H9 (cell line): ENCODE results near the gene PHACTR1. TPM values are rescaled to one million over a fixed set of nuclear protein-coding genes. Genes with fewer than 3 reads are reported as not detected.
A peak's percentile ranks its signal among the peaks of the same experiment; 100 is the strongest.

Experiments
- DNase-seq: peaks from one replicate; pipeline ENCODE4 v3.0.0-alpha.2; 2017
- H2AFZ ChIP-seq: one replicate; pipeline ENCODE4 v1.6.1; 2013; ENCODE audit warnings: mild to moderate bottlenecking, low read length, control low read depth, moderate library complexity
- H2AK5ac ChIP-seq: 2 replicates; pipeline ENCODE4 v1.6.1; 2013; ENCODE audit warnings: low read length, control low read depth, mixed read lengths; ENCODE audit not compliant: insufficient read length
- H2BK120ac ChIP-seq: one replicate; pipeline ENCODE4 v1.6.1; 2013; ENCODE audit warnings: low read depth, mild to moderate bottlenecking, low read length, control low read depth, inconsistent platforms; ENCODE audit not compliant: poor library complexity, severe bottlenecking
- H2BK12ac ChIP-seq: 2 replicates; pipeline ENCODE4 v1.6.1; 2013; ENCODE audit warnings: low read length, control low read depth, mixed read lengths, low read depth; ENCODE audit not compliant: insufficient read length
- H2BK15ac ChIP-seq: 2 replicates; pipeline ENCODE4 v1.6.1; 2013; ENCODE audit warnings: low read depth, low read length, control low read depth
- H2BK20ac ChIP-seq: one replicate; pipeline ENCODE4 v1.6.1; 2013; ENCODE audit warnings: low read depth, mild to moderate bottlenecking, low read length, control low read depth, inconsistent platforms; ENCODE audit not compliant: poor library complexity, severe bottlenecking
- H2BK5ac ChIP-seq: 2 replicates; pipeline ENCODE4 v1.6.1; 2013; ENCODE audit warnings: low read length, control low read depth, mixed read lengths; ENCODE audit not compliant: insufficient read length
- H3K14ac ChIP-seq: 2 replicates; pipeline ENCODE4 v1.6.1; 2013; ENCODE audit warnings: low read length, control low read depth; ENCODE audit not compliant: insufficient read depth
- H3K18ac ChIP-seq: 2 replicates; pipeline ENCODE4 v1.6.1; 2013; ENCODE audit warnings: low read depth, mild to moderate bottlenecking, mixed read lengths, low read length, control low read depth; ENCODE audit not compliant: insufficient read length
- H3K23ac ChIP-seq: 2 replicates; pipeline ENCODE4 v1.6.1; 2013; ENCODE audit warnings: low read length, control low read depth, mixed read lengths, low read depth; ENCODE audit not compliant: insufficient read length
- H3K23me2 ChIP-seq: 2 replicates; pipeline ENCODE4 v1.6.1; 2013; ENCODE audit warnings: low read depth, mild to moderate bottlenecking, mixed read lengths, low read length, control low read depth; ENCODE audit not compliant: insufficient read length, poor library complexity, severe bottlenecking
- H3K27ac ChIP-seq: 2 replicates; pipeline ENCODE4 v1.5.1; 2013; ENCODE audit warnings: low read length, control low read depth, mixed read lengths, low read depth; ENCODE audit not compliant: insufficient read length
- H3K27me3 ChIP-seq: 2 replicates; pipeline ENCODE4 v1.6.1; 2013; ENCODE audit warnings: low read length, control low read depth, inconsistent platforms; ENCODE audit not compliant: insufficient read depth
- H3K4ac ChIP-seq: 2 replicates; pipeline ENCODE4 v1.6.1; 2013; ENCODE audit warnings: low read depth, mild to moderate bottlenecking, control low read depth, inconsistent platforms, low read length, moderate library complexity
- H3K4me1 ChIP-seq: 2 replicates; pipeline ENCODE4 v1.6.1; 2013; ENCODE audit warnings: low read length, control low read depth, inconsistent platforms; ENCODE audit not compliant: insufficient read depth
- H3K4me2 ChIP-seq: 2 replicates; pipeline ENCODE4 v1.6.1; 2013; ENCODE audit warnings: low read length, control low read depth, mixed read lengths; ENCODE audit not compliant: insufficient read length, insufficient read depth
- H3K56ac ChIP-seq: 2 replicates; pipeline ENCODE4 v1.6.1; 2013; ENCODE audit warnings: low read depth, mild to moderate bottlenecking, mixed read lengths, low read length, control low read depth; ENCODE audit not compliant: insufficient read length
- H3K79me1 ChIP-seq: 2 replicates; pipeline ENCODE4 v1.6.1; 2013; ENCODE audit warnings: low read depth, mild to moderate bottlenecking, moderate library complexity, low read length, control low read depth, inconsistent platforms; ENCODE audit not compliant: insufficient read depth, poor library complexity, severe bottlenecking
- H3K79me2 ChIP-seq: 2 replicates; pipeline ENCODE4 v1.6.1; 2013; ENCODE audit warnings: low read length, control low read depth, inconsistent platforms; ENCODE audit not compliant: insufficient read depth
- H3K9ac ChIP-seq: 2 replicates; pipeline ENCODE4 v1.6.1; 2013; ENCODE audit warnings: low read length, control low read depth, mixed read lengths; ENCODE audit not compliant: insufficient read length; ENCODE audit errors: extremely low read depth
- H3K9me3 ChIP-seq: one replicate; pipeline ENCODE4 v1.6.1; 2013; ENCODE audit warnings: low read depth, low read length, inconsistent platforms; ENCODE audit not compliant: control insufficient read depth
- H3T11ph ChIP-seq: one replicate; pipeline ENCODE4 v1.6.1; 2013; ENCODE audit warnings: mild to moderate bottlenecking, low read length, control low read depth, inconsistent platforms
- H4K20me1 ChIP-seq: one replicate; pipeline ENCODE4 v1.6.1; 2013; ENCODE audit not compliant: control insufficient read depth, insufficient read length, insufficient read depth
- H4K5ac ChIP-seq: 2 replicates; pipeline ENCODE4 v1.6.1; 2013; ENCODE audit warnings: low read depth, mild to moderate bottlenecking, mixed read lengths, low read length, control low read depth; ENCODE audit not compliant: insufficient read length
- H4K8ac ChIP-seq: replicated peaks from 2 replicates; pipeline ENCODE4 v1.6.1; 2013; ENCODE audit warnings: low read length, control low read depth, mixed read lengths, low read depth; ENCODE audit not compliant: insufficient read length
- H4K91ac ChIP-seq: 2 replicates; pipeline ENCODE4 v1.6.1; 2013; ENCODE audit warnings: low read depth, mild to moderate bottlenecking, moderate library complexity, mixed read lengths, low read length, control low read depth; ENCODE audit not compliant: insufficient read length
- H3K27ac Mint-ChIP-seq, 3 experiments: 2 replicates in 2 of 3; 3 replicates in 1 of 3; pipeline ENCODE4 v1.8.0; 2020 to 2021; ENCODE audit warnings: mixed read lengths in 3 of 3, mild to moderate bottlenecking in 1 of 3, moderate library complexity in 1 of 3
- H3K27me3 Mint-ChIP-seq: 2 replicates; pipeline ENCODE4 v1.8.0; 2021; ENCODE audit warnings: low read depth, mild to moderate bottlenecking, moderate library complexity, mixed read lengths
- H3K36me3 Mint-ChIP-seq, 3 experiments: 2 replicates in 2 of 3; 3 replicates in 1 of 3; pipeline ENCODE4 v1.8.0; 2020 to 2021; ENCODE audit warnings: low read depth in 3 of 3, mixed read lengths in 3 of 3; ENCODE audit not compliant: insufficient read depth in 1 of 3
- H3K4me1 Mint-ChIP-seq, 2 experiments: 2 replicates each; pipeline ENCODE4 v1.8.0; 2020; ENCODE audit warnings: mixed read lengths in 2 of 2
- H3K4me3 Mint-ChIP-seq, 2 experiments: 2 replicates in 1 of 2; 3 replicates in 1 of 2; pipeline ENCODE4 v1.8.0; 2020 to 2021; ENCODE audit warnings: mild to moderate bottlenecking in 2 of 2, mixed read lengths in 2 of 2, moderate library complexity in 1 of 2
- H3K9me3 Mint-ChIP-seq, 2 experiments: 2 replicates in 1 of 2; 3 replicates in 1 of 2; pipeline ENCODE4 v1.8.0; 2020; ENCODE audit warnings: mild to moderate bottlenecking in 2 of 2, mixed read lengths in 2 of 2, moderate library complexity in 1 of 2
- WGBS: extraction: QIAGEN DNeasy Blood & Tissue Kit; methylation state at CpG from one replicate; pipeline ENCODE4 v1.1.7; 2013; ENCODE audit warnings: missing lambda C conversion rate, low lambda C conversion rate, mixed read lengths; ENCODE audit not compliant: insufficient read length; ENCODE audit errors: extremely low coverage; 5-methylcytosine and 5-hydroxymethylcytosine counted together
- total RNA-seq: library from RNA; stranded (reverse); gene quantifications from 2 replicates; pipeline ENCODE4 v1.2.1, GENCODE V29; 2021
- TF ChIP-seq, protein P1 (sequence below): fragments of 200-600 bp; sonication (generic); conservative IDR thresholded peaks from 3 replicates; pipeline ENCODE4 v1.8.0; 2021; ENCODE audit warnings: antibody characterized with exemption, mild to moderate bottlenecking

PHACTR1 gene
- total RNA-seq, 1 experiment from 2014 or later = 15.9 TPM

DNA sequence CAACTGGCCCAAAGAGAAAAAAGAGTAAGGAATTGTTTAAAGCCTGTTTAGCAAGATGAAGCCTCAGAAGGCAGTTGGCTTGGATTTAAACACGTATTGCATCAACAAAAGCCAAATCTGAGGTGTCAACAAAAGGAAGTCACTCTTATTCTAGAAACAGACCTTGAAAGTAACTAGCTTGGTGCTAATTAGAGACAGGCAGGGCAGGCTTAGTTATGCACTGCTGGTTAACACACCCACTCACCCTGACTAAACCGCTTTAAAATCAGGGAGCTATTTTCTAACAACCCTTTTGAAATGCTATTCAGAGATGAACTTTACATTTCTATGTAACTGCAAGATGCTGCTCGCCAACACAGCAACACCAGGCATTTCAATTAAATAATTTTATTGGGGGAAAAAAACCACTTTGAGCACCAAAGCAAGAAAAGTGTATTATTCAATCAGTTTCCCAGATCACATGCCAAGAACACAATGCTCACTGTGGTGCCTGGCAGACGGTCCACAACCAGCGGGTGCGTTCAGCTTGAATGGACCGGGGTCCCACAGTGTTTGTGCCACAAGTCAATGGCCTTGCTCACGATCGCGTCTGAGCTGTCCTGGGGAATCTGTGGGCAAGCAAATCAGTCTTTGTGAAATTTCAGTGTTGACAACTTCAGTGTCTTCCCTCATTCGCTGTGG is 588.2 kb downstream of the PHACTR1 start:
- H3K23me2 ChIP-seq = no peaks in the 10 kb centered on the region
- H3K27ac ChIP-seq = no peak overlapping the region
- H2BK20ac ChIP-seq = no peak overlapping the region
- no peak overlapping the region for H3K23ac ChIP-seq
- WGBS = no CpG with 5 or more reads among the region's 11 CpGs
- H2AFZ ChIP-seq = no peak overlapping the region
- H4K8ac ChIP-seq = no peak overlapping the region
- no peak overlapping the region for H2BK5ac ChIP-seq
- no peaks in the 10 kb centered on the region for H3K79me1 ChIP-seq
- H3T11ph ChIP-seq = no peak overlapping the region
- no peak overlapping the region for H3K18ac ChIP-seq
- H3K9me3 ChIP-seq = no peaks in the 10 kb centered on the region
- no peak overlapping the region for H4K5ac ChIP-seq
- H4K20me1 ChIP-seq = no peaks in the 10 kb centered on the region
- no peak for DNase-seq
- Mint-ChIP-seq H3K27me3 (no peaks in the 10 kb centered on the region), H3K36me3 (peaks cover 16 to 61% (median 59%) of the 10 kb centered on the region in 3 experiments; a peak in 6 of 7 replicates), H3K4me3 (no peak overlapping the region), H3K27ac (peak overlapping the region in 2 of 3 experiments; percentile 3 to 54; a peak in 1 of 7 replicates), H3K9me3 (no peaks in the 10 kb centered on the region), H3K4me1 (no peaks in the 10 kb centered on the region)
- no peaks in the 10 kb centered on the region for H3K27me3 ChIP-seq
- no peaks in the 10 kb centered on the region for H3K4me1 ChIP-seq
- no peak overlapping the region for H2BK12ac ChIP-seq
- H3K9ac ChIP-seq = no peak overlapping the region
- no peak overlapping the region for H2BK120ac ChIP-seq
- no peak overlapping the region for H3K14ac ChIP-seq
- no peak overlapping the region for H2BK15ac ChIP-seq
- no peak overlapping the region for H3K4me2 ChIP-seq
- no peak overlapping the region for H3K56ac ChIP-seq
- TF ChIP-seq, protein P1, sequence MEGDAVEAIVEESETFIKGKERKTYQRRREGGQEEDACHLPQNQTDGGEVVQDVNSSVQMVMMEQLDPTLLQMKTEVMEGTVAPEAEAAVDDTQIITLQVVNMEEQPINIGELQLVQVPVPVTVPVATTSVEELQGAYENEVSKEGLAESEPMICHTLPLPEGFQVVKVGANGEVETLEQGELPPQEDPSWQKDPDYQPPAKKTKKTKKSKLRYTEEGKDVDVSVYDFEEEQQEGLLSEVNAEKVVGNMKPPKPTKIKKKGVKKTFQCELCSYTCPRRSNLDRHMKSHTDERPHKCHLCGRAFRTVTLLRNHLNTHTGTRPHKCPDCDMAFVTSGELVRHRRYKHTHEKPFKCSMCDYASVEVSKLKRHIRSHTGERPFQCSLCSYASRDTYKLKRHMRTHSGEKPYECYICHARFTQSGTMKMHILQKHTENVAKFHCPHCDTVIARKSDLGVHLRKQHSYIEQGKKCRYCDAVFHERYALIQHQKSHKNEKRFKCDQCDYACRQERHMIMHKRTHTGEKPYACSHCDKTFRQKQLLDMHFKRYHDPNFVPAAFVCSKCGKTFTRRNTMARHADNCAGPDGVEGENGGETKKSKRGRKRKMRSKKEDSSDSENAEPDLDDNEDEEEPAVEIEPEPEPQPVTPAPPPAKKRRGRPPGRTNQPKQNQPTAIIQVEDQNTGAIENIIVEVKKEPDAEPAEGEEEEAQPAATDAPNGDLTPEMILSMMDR = no peak
- no peak overlapping the region for H2AK5ac ChIP-seq
- H3K4ac ChIP-seq = no peak overlapping the region
- H4K91ac ChIP-seq = no peak overlapping the region
- H3K79me2 ChIP-seq = no peaks in the 10 kb centered on the region
